ENCODE results near the gene NXPH4. TPM values are rescaled to one million over a fixed set of nuclear protein-coding genes. Genes with fewer than 3 reads are reported as not detected.

The NXPH4 gene
- total RNA-seq, 1 experiment from 2014 or later: 92.7 TPM

GRCh38 chr12:57225680-57226210 lies 9.2 kb downstream of the NXPH4 start:
- H3K36me3 ChIP-seq: peaks cover 1% of the 10 kb centered on the region
- peaks cover 16% of the 10 kb centered on the region for H3K4me1 ChIP-seq
- H3K27ac ChIP-seq: no peak overlapping the region
- DNase-seq: peak in 1 of 2 experiments; percentile 59
- H3K4me3 ChIP-seq: no peak overlapping the region
- H3K27me3 ChIP-seq: no peaks in the 10 kb centered on the region
- H3K9me3 ChIP-seq (replicated peaks): no peaks in the 10 kb centered on the region

- Histone ChIP-seq H3K4me3 (peak overlapping the region; percentile 31), H3K27ac (no peak overlapping the region), H3K36me3 (peaks cover 11% of the 10 kb centered on the region), H3K27me3 (no peaks in the 10 kb centered on the region), H3K4me1 (peaks cover 22% of the 10 kb centered on the region), H3K9me3 (replicated peaks) (no peaks in the 10 kb centered on the region)
- peak; percentile 80 to 82 for DNase-seq
Observed at GRCh38 chr12:57226588-57227314, 10.2 kb downstream of the NXPH4 start.

- Histone ChIP-seq H3K4me1 (peaks cover 22% of the 10 kb centered on the region), H3K4me3 (peak overlapping the region; percentile 31), H3K9me3 (replicated peaks) (no peaks in the 10 kb centered on the region), H3K27ac (no peak overlapping the region), H3K27me3 (no peaks in the 10 kb centered on the region), H3K36me3 (peaks cover 19% of the 10 kb centered on the region)
- DNase-seq: peak in 1 of 2 experiments; percentile 70
Observed at GRCh38 chr12:57227315-57228115, 10.9 kb downstream of the NXPH4 start.

- H3K9me3 ChIP-seq (replicated peaks): no peaks in the 10 kb centered on the region
- no peaks in the 10 kb centered on the region for H3K27me3 ChIP-seq
- peak overlapping the region; percentile 85 for H3K27ac ChIP-seq
- peak overlapping the region; percentile 73 for H3K4me3 ChIP-seq
- DNase-seq: peak in 1 of 2 experiments; percentile 81
- H3K4me1 ChIP-seq: peaks cover 22% of the 10 kb centered on the region
- peaks cover 35% of the 10 kb centered on the region for H3K36me3 ChIP-seq
Observed at GRCh38 chr12:57229046-57229633, 12.5 kb downstream of the NXPH4 start.

- Histone ChIP-seq H3K4me1 (peaks cover 22% of the 10 kb centered on the region), H3K27ac (peak within 1 kb of the TSS; percentile 85), H3K4me3 (peak within 1 kb of the TSS; percentile 73), H3K27me3 (no peaks in the 10 kb centered on the region), H3K9me3 (replicated peaks) (no peaks in the 10 kb centered on the region), H3K36me3 (peaks cover 41% of the 10 kb centered on the region)
- peak; percentile 100 for DNase-seq
Observed at GRCh38 chr12:57229634-57230380, 13.2 kb downstream of the NXPH4 start, which contains the start of gene SHMT2. Gene SHMT2 (plus strand): TSS chr12:57229711. CDS start chr12:57229779, 68 bp downstream.

- peaks cover 22% of the 10 kb centered on the region for H3K4me1 ChIP-seq
- peak in 1 of 2 experiments; percentile 74 for DNase-seq
- no peaks in the 10 kb centered on the region for H3K9me3 ChIP-seq (replicated peaks)
- H3K27me3 ChIP-seq: no peaks in the 10 kb centered on the region
- peak overlapping the region; percentile 85 for H3K27ac ChIP-seq
- H3K4me3 ChIP-seq: peak overlapping the region; percentile 73
- H3K36me3 ChIP-seq: peaks cover 47% of the 10 kb centered on the region
Observed at GRCh38 chr12:57230381-57231155, 14.0 kb downstream of the NXPH4 start.

- Histone ChIP-seq H3K27me3 (no peaks in the 10 kb centered on the region), H3K4me3 (peak overlapping the region; percentile 73), H3K36me3 (peaks cover 53% of the 10 kb centered on the region), H3K27ac (no peak overlapping the region), H3K4me1 (peaks cover 22% of the 10 kb centered on the region), H3K9me3 (replicated peaks) (no peaks in the 10 kb centered on the region)
- DNase-seq: no peak
Observed at GRCh38 chr12:57231276-57232021, 14.9 kb downstream of the NXPH4 start.

- no peak overlapping the region for H3K27ac ChIP-seq
- DNase-seq: no peak
- H3K36me3 ChIP-seq: peaks cover 53% of the 10 kb centered on the region
- peaks cover 19% of the 10 kb centered on the region for H3K4me1 ChIP-seq
- H3K4me3 ChIP-seq: no peak overlapping the region
- H3K9me3 ChIP-seq (replicated peaks): no peaks in the 10 kb centered on the region
- H3K27me3 ChIP-seq: no peaks in the 10 kb centered on the region
Observed at GRCh38 chr12:57232156-57232756, 15.7 kb downstream of the NXPH4 start.

GRCh38 chr12:57233357-57234232 lies 17.0 kb downstream of the NXPH4 start:
- H3K4me1 ChIP-seq: peaks cover 15% of the 10 kb centered on the region
- H3K27me3 ChIP-seq: no peaks in the 10 kb centered on the region
- H3K36me3 ChIP-seq: peaks cover 53% of the 10 kb centered on the region
- H3K9me3 ChIP-seq (replicated peaks): no peaks in the 10 kb centered on the region
- H3K4me3 ChIP-seq: no peak overlapping the region
- DNase-seq: no peak
- H3K27ac ChIP-seq: no peak overlapping the region

GRCh38 chr12:57234233-57234570 lies 17.6 kb downstream of the NXPH4 start:
- Histone ChIP-seq H3K4me1 (peaks cover 9% of the 10 kb centered on the region), H3K27ac (no peak overlapping the region), H3K36me3 (peaks cover 53% of the 10 kb centered on the region), H3K27me3 (no peaks in the 10 kb centered on the region), H3K4me3 (no peak overlapping the region), H3K9me3 (replicated peaks) (no peaks in the 10 kb centered on the region)
- DNase-seq: no peak

- Histone ChIP-seq H3K27me3 (no peaks in the 10 kb centered on the region), H3K4me3 (no peak overlapping the region), H3K4me1 (peaks cover 9% of the 10 kb centered on the region), H3K27ac (no peak overlapping the region), H3K9me3 (replicated peaks) (no peaks in the 10 kb centered on the region), H3K36me3 (peaks cover 53% of the 10 kb centered on the region)
- DNase-seq: no peak
Observed at GRCh38 chr12:57234571-57235016, 18.0 kb downstream of the NXPH4 start.

All from SJCRH30 (cell line).